OCI-LY3 (cell line): ENCODE results near the gene PIP5K1C.

Experiments
- EZH2phosphoT487 ChIP-seq: fragments of 200-600 bp; shearing (Covaris generic); IDR thresholded peaks from 2 replicates; pipeline ENCODE4 v1.6.1; 2018; ENCODE audit warnings: antibody characterized with exemption, mixed run types, low read depth
- TF ChIP-seq, protein P1 (sequence below): fragments of 200-600, 300-600 bp; sonication (generic); IDR thresholded peaks from 2 replicates; pipeline ENCODE4 v1.5.1; 2014; ENCODE audit warnings: antibody characterized with exemption, low read length, low read depth

DNA sequence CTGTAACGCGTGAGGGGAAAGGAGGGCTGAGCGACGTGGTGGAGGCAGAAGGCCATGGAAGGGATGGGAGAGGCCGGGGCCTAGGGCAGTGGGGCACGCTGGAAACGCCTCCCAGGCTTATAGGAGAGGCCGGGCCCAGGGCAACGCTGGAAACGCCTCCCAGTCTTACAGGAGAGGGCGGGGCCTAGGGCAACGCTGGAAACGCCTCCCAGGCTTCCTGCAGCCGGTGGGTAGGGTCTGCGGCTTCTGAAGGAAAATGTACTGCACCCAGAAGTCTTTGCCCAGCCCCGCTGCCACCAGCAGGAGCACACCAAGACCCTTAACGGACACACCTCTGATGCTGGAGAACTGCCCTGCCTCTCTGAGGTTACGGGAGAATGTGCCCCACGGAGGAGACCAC lies 82.8 kb downstream of the PIP5K1C start:
- TF ChIP-seq, protein P1, sequence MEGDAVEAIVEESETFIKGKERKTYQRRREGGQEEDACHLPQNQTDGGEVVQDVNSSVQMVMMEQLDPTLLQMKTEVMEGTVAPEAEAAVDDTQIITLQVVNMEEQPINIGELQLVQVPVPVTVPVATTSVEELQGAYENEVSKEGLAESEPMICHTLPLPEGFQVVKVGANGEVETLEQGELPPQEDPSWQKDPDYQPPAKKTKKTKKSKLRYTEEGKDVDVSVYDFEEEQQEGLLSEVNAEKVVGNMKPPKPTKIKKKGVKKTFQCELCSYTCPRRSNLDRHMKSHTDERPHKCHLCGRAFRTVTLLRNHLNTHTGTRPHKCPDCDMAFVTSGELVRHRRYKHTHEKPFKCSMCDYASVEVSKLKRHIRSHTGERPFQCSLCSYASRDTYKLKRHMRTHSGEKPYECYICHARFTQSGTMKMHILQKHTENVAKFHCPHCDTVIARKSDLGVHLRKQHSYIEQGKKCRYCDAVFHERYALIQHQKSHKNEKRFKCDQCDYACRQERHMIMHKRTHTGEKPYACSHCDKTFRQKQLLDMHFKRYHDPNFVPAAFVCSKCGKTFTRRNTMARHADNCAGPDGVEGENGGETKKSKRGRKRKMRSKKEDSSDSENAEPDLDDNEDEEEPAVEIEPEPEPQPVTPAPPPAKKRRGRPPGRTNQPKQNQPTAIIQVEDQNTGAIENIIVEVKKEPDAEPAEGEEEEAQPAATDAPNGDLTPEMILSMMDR, result no peak
- no peak for TF ChIP-seq EZH2phosphoT487
